HepG2 (cell line): ENCODE measurements around the gene MGMT. TPM values are rescaled to one million over a fixed set of nuclear protein-coding genes. Genes with fewer than 3 reads are reported as not detected.

Experiments used
- ATAC-seq: fragments of 200-7000 bp; cut with Tn5 transposase; 3 replicates; pipeline ENCODE4 v1.9.1; 2020; ENCODE audit warnings: mild to moderate bottlenecking, moderate library complexity
- BruUV-seq: library from RNA; stranded (reverse); fragments of 400-500 nt; replicated peaks from 2 replicates; lab custom pipeline; 2021; lab: Mats Ljungman, UMichigan
- CTCF ChIA-PET: fragments of 300-600 bp; formaldehyde crosslinking; extraction: SDS; loops from one replicate; lab custom pipeline; 2021; ENCODE audit warnings: low total read pairs, inconsistent platforms, low intra/inter-chr PET ratio; lab: Yijun Ruan, JAX
- POLR2A ChIA-PET: fragments of 350-600 bp; sonication (Branson Sonifier 250); formaldehyde crosslinking; loops from one replicate; lab custom pipeline; 2020; ENCODE audit warnings: antibody characterized with exemption, inconsistent platforms; lab: Yijun Ruan, JAX
- DNase-seq: peaks from one replicate; pipeline ENCODE4 v3.0.0-alpha.2; 2015; ENCODE audit warnings: low spot score
- FAIRE-seq: peaks from 3 replicates; lab custom pipeline; 2011; peaks lifted over from hg19 to GRCh38; lab: Jason Lieb, UNC
- H2AFZ ChIP-seq: one replicate; pipeline ENCODE4 v1.6.1; 2011; ENCODE audit warnings: low read length, inconsistent platforms
- H3K27ac ChIP-seq: fragments of 300-600 bp; 3 replicates; pipeline ENCODE4 v1.8.0; 2011; ENCODE audit warnings: mixed run types, mild to moderate bottlenecking, mixed read lengths, low read length, inconsistent platforms; ENCODE audit not compliant: insufficient read depth; ENCODE audit errors: extremely low read length
- H3K27me3 ChIP-seq, 2 experiments: fragments of 200-600 bp in 1 of 2; 2 replicates in 1 of 2; 3 replicates in 1 of 2; pipeline versions ENCODE4 v1.6.0 to v1.8.0; 2011; ENCODE audit warnings: low read length in 2 of 2, mild to moderate bottlenecking in 2 of 2, moderate library complexity in 2 of 2, inconsistent platforms in 1 of 2; ENCODE audit not compliant: insufficient read depth in 2 of 2, control insufficient read depth in 1 of 2
- H3K36me3 ChIP-seq, 2 experiments: fragments of 200-600 bp in 1 of 2; replicated peaks in 1 of 2; 2 replicates in 1 of 2; 3 replicates in 1 of 2; pipeline versions ENCODE4 v1.5.1 to v1.8.0; 2011; ENCODE audit warnings: low read length in 2 of 2, inconsistent platforms in 1 of 2; ENCODE audit not compliant: insufficient read depth in 2 of 2, control insufficient read depth in 1 of 2
- H3K4me1 ChIP-seq: 2 replicates; pipeline ENCODE4 v1.5.1; 2012; ENCODE audit warnings: low read length, inconsistent platforms; ENCODE audit not compliant: insufficient read depth
- H3K4me2 ChIP-seq: 2 replicates; pipeline ENCODE4 v1.6.0; 2011; ENCODE audit warnings: low read depth, low read length, inconsistent platforms
- H3K4me3 ChIP-seq, 3 experiments: fragments of 200-600 bp in 1 of 3; sonication (generic), shearing (Covaris generic) in 1 of 3; replicated peaks in 1 of 3; 2 replicates each; pipeline ENCODE4 v1.5.1; 2011 to 2016; ENCODE audit warnings: low read length in 3 of 3, inconsistent platforms in 2 of 3, low read depth in 2 of 3, mild to moderate bottlenecking in 2 of 3, control low read depth in 1 of 3, mixed read lengths in 1 of 3; ENCODE audit not compliant: insufficient read depth in 1 of 3
- H3K79me2 ChIP-seq: one replicate; pipeline ENCODE4 v1.6.1; 2011; ENCODE audit warnings: low read length, inconsistent platforms; ENCODE audit not compliant: insufficient read depth
- H3K9ac ChIP-seq: 2 replicates; pipeline ENCODE4 v1.6.0; 2011; ENCODE audit warnings: mild to moderate bottlenecking, low read depth, low read length, inconsistent platforms; ENCODE audit not compliant: insufficient read depth
- H3K9me3 ChIP-seq: 2 replicates; pipeline ENCODE4 v1.5.1; 2012; ENCODE audit warnings: mild to moderate bottlenecking, low read length
- H4K20me1 ChIP-seq: 2 replicates; pipeline ENCODE4 v1.6.0; 2011; ENCODE audit warnings: inconsistent platforms, mild to moderate bottlenecking, low read length, moderate library complexity; ENCODE audit not compliant: insufficient read depth
- E2F2 ChIP-seq: sonication (generic); formaldehyde crosslinking; IDR thresholded peaks from 2 replicates; pipeline ENCODE4 v1.4.0; 2020; ENCODE audit warnings: missing genetic modification reagents, borderline replicate concordance
- ERF ChIP-seq: IDR thresholded peaks from 2 replicates; pipeline ENCODE4 v1.6.1; 2018; ENCODE audit warnings: missing biosample characterization, missing genetic modification reagents
- LCORL ChIP-seq, 2 experiments: fragments of 450-650 bp in 1 of 2; sonication (generic) in 1 of 2; formaldehyde crosslinking in 1 of 2; IDR thresholded peaks; 2 replicates each; pipeline versions ENCODE4 v1.5.0 to v1.6.1; 2017 to 2020; ENCODE audit warnings: antibody characterized with exemption in 1 of 2, missing genetic modification reagents in 1 of 2
- PCBP2 ChIP-seq: fragments of 200-400 bp; formaldehyde crosslinking; optimal IDR thresholded peaks from 2 replicates; pipeline ENCODE3; 2018; ENCODE audit warnings: low read length, low read depth; ENCODE audit not compliant: poor library complexity, severe bottlenecking
- WGBS: methylation state at CpG from one replicate; pipeline ENCODE4 v1.1.6; 2017; ENCODE audit warnings: low lambda C conversion rate; 5-methylcytosine and 5-hydroxymethylcytosine counted together
- in situ Hi-C: cut with HindIII; loops from 2 replicates; pipeline ENCODE4 v1.10.0; 2017; ENCODE audit warnings: low pct_unique_long_range_greater_than_20kb; ENCODE audit not compliant: extremely low pct_ligation_motif_present
- intact Hi-C: fragments of 100-400 bp; cut with micrococcal nuclease; formaldehyde crosslinking; loops from one replicate; pipeline ENCODE4 v1.10.0; 2022; ENCODE audit not compliant: unreplicated experiment
- polyA plus RNA-seq, 8 experiments: library from polyadenylated mRNA; depleted of rRNA in 3 of 8; stranded (reverse) in 7 of 8; unstranded in 1 of 8; fragments of >200 nt; fragmentation: Illumina TruSeq in 4 of 8; extraction: Trizol in 4 of 8; gene quantifications; 2 replicates each; pipeline versions ENCODE4 v1.2.1 to v1.2.3, GENCODE V29; 2011 to 2016; ENCODE audit warnings: low read depth in 4 of 8, missing spikeins in 1 of 8, mixed read lengths in 1 of 8; ENCODE audit not compliant: insufficient read depth in 1 of 8
- total RNA-seq, 5 experiments: library from RNA; depleted of rRNA; stranded (reverse); fragments of >200 nt; fragmentation: Illumina TruSeq; extraction: Trizol; gene quantifications; 2 replicates each; pipeline ENCODE4 v1.2.3, GENCODE V29; 2016; ENCODE audit warnings: low read depth in 1 of 5
- TF ChIP-seq, protein P1 (sequence below): sonication (generic); formaldehyde crosslinking; conservative IDR thresholded peaks from 2 replicates; pipeline ENCODE4 v1.4.0; 2020; ENCODE audit warnings: missing genetic modification reagents

The MGMT gene
- total and polyA plus RNA-seq, 2 of the 13 experiments (the other 11 are each of a cell fraction or from before 2014, with no cell fraction given): 12.0 to 19.5 TPM

DNA sequence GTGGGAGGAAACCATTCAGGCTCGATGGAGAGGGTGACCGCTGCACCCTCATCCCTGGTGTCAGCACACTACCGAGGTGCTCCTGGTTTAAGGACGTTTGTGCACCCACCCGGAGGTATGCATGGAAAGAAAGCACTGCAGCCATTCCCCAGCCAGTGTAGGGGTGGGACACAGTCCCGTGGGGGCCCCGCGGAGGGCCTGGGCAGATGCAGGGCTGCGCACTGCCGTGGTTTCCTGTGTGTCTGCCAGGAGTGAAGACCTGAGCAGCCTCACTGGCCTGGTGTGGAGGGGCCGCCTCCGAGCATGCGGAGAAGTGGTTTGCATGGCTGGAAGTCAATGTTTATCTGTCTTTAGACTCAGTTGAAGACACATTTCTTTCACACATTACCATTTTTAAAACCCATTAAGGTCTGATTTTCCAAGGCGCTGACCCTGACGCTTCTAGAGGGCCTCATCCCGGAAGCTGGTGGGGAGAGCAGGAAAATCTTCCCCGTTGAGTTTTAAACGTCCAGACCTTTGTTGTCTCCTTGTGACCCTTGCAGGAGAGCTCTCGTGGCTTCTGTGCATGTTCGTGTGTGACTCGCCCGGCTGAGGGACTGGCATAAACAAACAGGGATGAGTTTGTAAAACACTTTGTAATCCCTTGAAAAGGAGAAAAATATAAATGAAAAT, 188.1 kb downstream of the MGMT start:
- 70% methylated on average over 13 of the region's 22 CpGs for WGBS
- BruUV-seq: no TSS peak
- no peaks in the 10 kb centered on the region for H3K9me3 ChIP-seq
- no peak for ATAC-seq
- no peak overlapping the region for H3K4me2 ChIP-seq
- TF ChIP-seq PCBP2 (no peak), LCORL (IDR thresholded peaks at IDR 0.05) (no peak), LCORL (CRISPR knock-in tag; IDR thresholded peaks at IDR 0.05) (no peak), ERF (no peak), E2F2 (no peak)
- TF ChIP-seq, protein P1, sequence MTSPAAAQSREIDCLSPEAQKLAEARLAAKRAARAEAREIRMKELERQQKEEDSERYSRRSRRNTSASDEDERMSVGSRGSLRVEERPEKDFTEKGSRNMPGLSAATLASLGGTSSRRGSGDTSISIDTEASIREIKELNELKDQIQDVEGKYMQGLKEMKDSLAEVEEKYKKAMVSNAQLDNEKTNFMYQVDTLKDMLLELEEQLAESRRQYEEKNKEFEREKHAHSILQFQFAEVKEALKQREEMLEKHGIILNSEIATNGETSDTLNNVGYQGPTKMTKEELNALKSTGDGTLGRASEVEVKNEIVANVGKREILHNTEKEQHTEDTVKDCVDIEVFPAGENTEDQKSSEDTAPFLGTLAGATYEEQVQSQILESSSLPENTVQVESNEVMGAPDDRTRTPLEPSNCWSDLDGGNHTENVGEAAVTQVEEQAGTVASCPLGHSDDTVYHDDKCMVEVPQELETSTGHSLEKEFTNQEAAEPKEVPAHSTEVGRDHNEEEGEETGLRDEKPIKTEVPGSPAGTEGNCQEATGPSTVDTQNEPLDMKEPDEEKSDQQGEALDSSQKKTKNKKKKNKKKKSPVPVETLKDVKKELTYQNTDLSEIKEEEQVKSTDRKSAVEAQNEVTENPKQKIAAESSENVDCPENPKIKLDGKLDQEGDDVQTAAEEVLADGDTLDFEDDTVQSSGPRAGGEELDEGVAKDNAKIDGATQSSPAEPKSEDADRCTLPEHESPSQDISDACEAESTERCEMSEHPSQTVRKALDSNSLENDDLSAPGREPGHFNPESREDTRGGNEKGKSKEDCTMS (CRISPR knock-in tag): no peak
- intact Hi-C loops (no loop called here), in situ Hi-C loops (no loop called here)
- no peak overlapping the region for H3K27ac ChIP-seq
- H3K9ac ChIP-seq: no peak overlapping the region
- H4K20me1 ChIP-seq: no peaks in the 10 kb centered on the region
- no peaks in the 10 kb centered on the region for H3K79me2 ChIP-seq
- no peak overlapping the region for H3K4me3 ChIP-seq
- no peak for FAIRE-seq
- ChIA-PET POLR2A (no interaction called here), CTCF (no interaction called here)
- H3K4me1 ChIP-seq: no peaks in the 10 kb centered on the region
- H3K27me3 ChIP-seq: no peaks in the 10 kb centered on the region
- H3K36me3 ChIP-seq: no peaks in the 10 kb centered on the region; a peak in 2 of 5 replicates
- H2AFZ ChIP-seq: no peak overlapping the region
- no peak for DNase-seq
